ENCODE results near the gene KBTBD12.
"Not testable (repeated sequence)": the region's sequence is repeated elsewhere in the genome, so short reads cannot be mapped to it uniquely, and the experiment has no call there.

Gene KBTBD12

DNA sequence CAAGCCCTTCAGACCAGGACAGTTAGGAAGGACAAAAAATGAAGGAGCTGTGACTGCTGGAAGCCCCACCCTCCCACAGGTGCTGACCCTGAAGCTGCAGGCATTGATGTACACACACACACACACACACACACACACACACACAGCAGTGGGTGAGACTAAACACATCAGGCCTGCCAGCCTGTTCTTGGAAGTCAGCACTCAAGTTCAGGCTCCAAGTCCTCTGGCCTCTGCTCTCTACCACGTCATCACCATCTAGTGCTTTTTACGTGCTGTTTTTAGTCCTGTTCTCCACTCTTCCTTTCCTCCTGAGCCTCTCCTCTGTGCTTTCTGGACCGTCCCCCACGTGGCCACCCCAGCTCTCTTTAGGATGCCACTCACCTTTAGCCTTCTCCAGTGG lies 5.4 kb upstream of the KBTBD12 start:
- DNase-seq (ENCODE audit: low read depth in 1 of 2, low spot score in 1 of 2), result no peak
- in situ Hi-C loops (cut with HindIII; ENCODE audit: low pct_unique_long_range_greater_than_20kb, low sequenced_read_pairs), result no loop called here
- TF ChIP-seq JUND (IDR thresholded peaks at IDR 0.05; ENCODE audit: low read depth), result no peak

GRCh38 chr3:127911421-127911931 lies 3.6 kb upstream of the KBTBD12 start:
- no peak for TF ChIP-seq JUND (IDR thresholded peaks at IDR 0.05; ENCODE audit: low read depth)
- in situ Hi-C loops (cut with HindIII; ENCODE audit: low pct_unique_long_range_greater_than_20kb, low sequenced_read_pairs), result no loop called here
- DNase-seq (ENCODE audit: low read depth in 1 of 2, low spot score in 1 of 2), result no peak

DNA sequence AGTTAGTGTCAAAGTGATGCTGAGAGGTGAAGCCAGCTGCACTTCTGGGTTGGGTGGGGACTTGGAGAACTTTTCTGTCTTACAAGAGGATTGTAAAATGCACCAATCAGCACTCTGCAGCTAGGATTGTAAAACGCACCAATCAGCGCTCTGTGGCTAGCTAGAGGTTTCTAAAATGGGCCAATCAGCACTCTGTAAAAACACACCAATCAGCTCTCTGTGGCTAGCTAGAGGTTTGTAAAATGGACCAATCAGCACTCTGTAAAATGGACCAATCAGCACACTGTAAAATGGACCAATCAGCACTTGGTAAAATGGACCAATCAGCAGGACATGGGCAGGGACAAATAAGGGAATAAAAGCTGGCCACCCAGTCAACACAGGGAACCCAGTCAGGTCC lies 1.2 kb upstream of the KBTBD12 start:
- in situ Hi-C loops (cut with HindIII; ENCODE audit: low pct_unique_long_range_greater_than_20kb, low sequenced_read_pairs); DNase-seq (ENCODE audit: low read depth in 1 of 2, low spot score in 1 of 2): not testable (repeated sequence)

DNA sequence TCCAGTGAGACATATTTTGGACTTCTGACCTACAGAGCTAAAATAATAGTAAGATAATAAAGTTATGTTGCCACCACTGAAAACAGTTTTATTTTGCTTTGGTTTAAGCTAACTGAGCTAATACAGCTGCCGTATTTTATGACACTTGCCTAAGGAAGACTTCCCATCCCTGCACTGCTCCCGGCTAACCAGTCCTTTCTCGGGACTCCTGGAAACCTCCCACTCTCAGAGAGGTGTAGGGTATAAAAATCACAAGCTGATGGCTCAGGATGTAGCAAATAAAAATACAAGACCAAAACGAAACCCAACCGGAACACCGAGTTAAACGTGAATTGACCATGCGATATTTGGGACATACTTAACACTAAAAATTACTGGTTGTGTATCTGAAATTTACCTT lies 448 bp upstream of the KBTBD12 start:
- DNase-seq (ENCODE audit: low read depth in 1 of 2, low spot score in 1 of 2), result no peak
- in situ Hi-C loops (cut with HindIII; ENCODE audit: low pct_unique_long_range_greater_than_20kb, low sequenced_read_pairs), result no loop called here

GRCh38 chr3:127915937-127916493 lies 983 bp downstream of the KBTBD12 start:
- no peak for TF ChIP-seq JUND (IDR thresholded peaks at IDR 0.05; ENCODE audit: low read depth)
- DNase-seq (ENCODE audit: low read depth in 1 of 2, low spot score in 1 of 2), result no peak
- in situ Hi-C loops (cut with HindIII; ENCODE audit: low pct_unique_long_range_greater_than_20kb, low sequenced_read_pairs), result no loop called here

More for the DNA sequence above, 448 bp upstream of the KBTBD12 start:
- TF ChIP-seq JUND (IDR thresholded peaks at IDR 0.05; ENCODE audit: low read depth), result no peak

DNA sequence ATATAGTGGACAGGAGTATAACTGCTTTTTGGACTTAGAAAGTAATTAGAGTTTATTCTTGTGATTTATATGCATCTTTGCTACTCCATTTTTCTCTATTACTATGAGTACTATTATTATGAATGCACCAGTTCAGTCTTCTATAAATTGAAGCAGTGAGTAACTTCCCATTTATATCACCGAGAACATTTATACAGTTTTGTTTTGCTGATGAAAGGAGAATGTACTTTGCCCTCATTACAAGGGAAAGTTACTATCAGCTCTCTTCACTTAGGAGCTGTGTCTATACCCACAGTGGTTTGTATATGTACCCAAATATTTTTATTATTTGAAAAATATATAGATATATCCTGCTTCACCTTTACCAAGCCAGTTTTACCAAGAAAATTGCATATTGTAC lies 5.7 kb downstream of the KBTBD12 start:
- in situ Hi-C loops (cut with HindIII; ENCODE audit: low pct_unique_long_range_greater_than_20kb, low sequenced_read_pairs), result no loop called here
- DNase-seq (ENCODE audit: low read depth in 1 of 2, low spot score in 1 of 2), result no peak
- TF ChIP-seq JUND (IDR thresholded peaks at IDR 0.05; ENCODE audit: low read depth), result no peak

DNA sequence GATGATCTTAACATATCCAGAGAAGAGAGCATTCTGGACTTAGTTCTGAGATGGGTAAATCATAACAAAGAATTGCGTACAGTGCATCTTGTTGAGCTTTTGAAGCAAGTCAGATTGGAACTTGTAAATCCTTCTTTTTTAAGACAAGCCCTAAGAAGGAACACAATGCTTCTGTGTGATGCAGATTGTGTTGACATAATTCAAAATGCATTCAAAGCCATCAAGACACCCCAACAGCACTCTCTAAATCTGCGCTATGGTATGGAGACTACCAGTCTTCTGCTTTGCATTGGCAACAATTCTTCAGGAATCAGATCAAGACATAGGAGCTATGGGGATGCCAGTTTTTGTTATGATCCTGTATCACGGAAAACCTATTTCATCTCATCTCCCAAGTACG lies 8.6 kb downstream of the KBTBD12 start:
- TF ChIP-seq JUND (IDR thresholded peaks at IDR 0.05; ENCODE audit: low read depth), result no peak
- in situ Hi-C loops (cut with HindIII; ENCODE audit: low pct_unique_long_range_greater_than_20kb, low sequenced_read_pairs), result no loop called here
- DNase-seq (ENCODE audit: low read depth in 1 of 2, low spot score in 1 of 2), result no peak

DNA sequence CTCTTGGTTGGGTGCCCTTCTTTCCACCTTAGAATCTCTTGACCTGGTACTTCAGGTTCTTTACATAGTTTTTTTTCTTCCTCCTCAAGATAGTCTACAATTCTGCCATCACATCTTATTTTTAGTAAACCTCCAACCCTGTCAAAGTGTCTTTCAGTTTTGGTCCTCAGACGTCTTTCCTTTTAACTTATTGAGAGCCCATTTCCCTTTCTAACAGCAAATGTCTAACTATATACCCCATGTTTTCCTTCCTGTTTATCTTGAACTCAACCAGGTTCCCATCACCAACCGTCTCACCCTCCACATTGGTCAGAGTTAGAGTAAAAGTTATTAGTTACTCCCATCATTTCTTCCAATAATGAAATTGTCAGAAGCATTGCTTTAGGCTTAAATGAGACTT lies 10.4 kb downstream of the KBTBD12 start:
- in situ Hi-C loops (cut with HindIII; ENCODE audit: low pct_unique_long_range_greater_than_20kb, low sequenced_read_pairs), result no loop called here
- DNase-seq (ENCODE audit: low read depth in 1 of 2, low spot score in 1 of 2), result no peak
- TF ChIP-seq JUND (IDR thresholded peaks at IDR 0.05; ENCODE audit: low read depth), result no peak

- no peak for DNase-seq (ENCODE audit: low read depth in 1 of 2, low spot score in 1 of 2)
- in situ Hi-C loops (cut with HindIII; ENCODE audit: low pct_unique_long_range_greater_than_20kb, low sequenced_read_pairs), result no loop called here
- TF ChIP-seq JUND (IDR thresholded peaks at IDR 0.05; ENCODE audit: low read depth), result no peak
These were observed 13.0 kb downstream of the KBTBD12 start for GRCh38 chr3:127927829-127928604.

GRCh38 chr3:127929818-127930413 lies 14.9 kb downstream of the KBTBD12 start:
- no peak for TF ChIP-seq JUND (IDR thresholded peaks at IDR 0.05; ENCODE audit: low read depth)
- in situ Hi-C loops (cut with HindIII; ENCODE audit: low pct_unique_long_range_greater_than_20kb, low sequenced_read_pairs), result no loop called here
- no peak for DNase-seq (ENCODE audit: low read depth in 1 of 2, low spot score in 1 of 2)

GRCh38 chr3:127933396-127933795 lies 18.4 kb downstream of the KBTBD12 start:
- TF ChIP-seq JUND (IDR thresholded peaks at IDR 0.05; ENCODE audit: low read depth), result no peak
- in situ Hi-C loops (cut with HindIII; ENCODE audit: low pct_unique_long_range_greater_than_20kb, low sequenced_read_pairs), result no loop called here
- no peak for DNase-seq (ENCODE audit: low read depth in 1 of 2, low spot score in 1 of 2)

DNA sequence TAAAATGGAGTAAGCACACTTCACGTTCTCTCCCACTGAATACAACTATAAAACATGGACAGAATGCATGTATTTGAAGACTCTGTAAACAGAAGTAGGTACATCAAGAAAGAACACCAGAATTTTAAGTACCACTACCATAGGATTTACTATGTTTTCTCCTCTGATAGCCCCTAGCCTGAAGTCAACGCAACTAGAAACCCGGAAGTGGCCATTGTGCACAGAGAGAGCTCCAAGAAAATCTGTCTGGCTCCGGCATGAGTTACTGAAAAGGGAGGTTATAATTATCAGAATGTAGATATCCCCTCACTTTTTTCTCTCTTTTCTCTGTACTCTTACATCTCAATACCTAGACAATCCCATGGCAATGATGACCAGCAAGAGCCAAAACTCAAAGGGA lies 23.8 kb downstream of the KBTBD12 start:
- in situ Hi-C loops (cut with HindIII; ENCODE audit: low pct_unique_long_range_greater_than_20kb, low sequenced_read_pairs), result no loop called here
- no peak for TF ChIP-seq JUND (IDR thresholded peaks at IDR 0.05; ENCODE audit: low read depth)
- DNase-seq (ENCODE audit: low read depth in 1 of 2, low spot score in 1 of 2), result no peak

GRCh38 chr3:127940116-127940515 lies 25.1 kb downstream of the KBTBD12 start:
- no peak for DNase-seq (ENCODE audit: low read depth in 1 of 2, low spot score in 1 of 2)
- in situ Hi-C loops (cut with HindIII; ENCODE audit: low pct_unique_long_range_greater_than_20kb, low sequenced_read_pairs), result no loop called here
- no peak for TF ChIP-seq JUND (IDR thresholded peaks at IDR 0.05; ENCODE audit: low read depth)
